ENCODE results near the gene TOPORS. TPM values are rescaled to one million over a fixed set of nuclear protein-coding genes. Genes with fewer than 3 reads are reported as not detected.

The TOPORS gene
- total RNA-seq, 1 donor from 2014 or later, result 15.1 TPM

DNA sequence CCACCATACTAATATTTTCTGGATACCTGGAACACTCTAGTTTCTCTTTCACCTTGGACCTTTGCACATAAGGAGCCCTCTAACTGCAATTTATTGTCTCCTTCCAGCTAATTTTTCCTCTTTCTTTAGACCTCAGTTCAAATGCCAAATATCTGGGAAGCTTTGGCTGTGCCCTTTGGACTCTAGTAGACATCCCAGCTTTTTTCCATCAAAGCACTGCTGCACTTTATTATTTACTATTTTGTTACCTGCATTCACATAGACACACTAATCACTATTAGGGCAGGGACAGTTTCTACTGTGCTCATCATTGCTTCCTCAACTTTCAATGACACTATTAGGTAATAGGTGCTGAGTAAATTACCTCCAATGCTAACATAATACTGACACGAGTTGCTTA, 28.5 kb downstream of the TOPORS start:
- Histone ChIP-seq H3K36me3 (ENCODE audit: control insufficient read depth in 3 of 3, insufficient read depth in 3 of 3, low read length in 3 of 3) (no peaks in the 10 kb centered on the region), H3K27ac (ENCODE audit: low read depth, low read length) (no peak overlapping the region), H3K9ac (ENCODE audit: low read depth in 1 of 3, low read length in 3 of 3) (no peak overlapping the region), H3K27me3 (ENCODE audit: control insufficient read depth in 3 of 3, insufficient read depth in 3 of 3, low read length in 3 of 3) (no peaks in the 10 kb centered on the region), H3K4me1 (ENCODE audit: control insufficient read depth in 3 of 3, insufficient read depth in 3 of 3, low read length in 3 of 3) (peaks cover 19 to 28% (median 28%) of the 10 kb centered on the region in 3 donors), H3K4me3 (ENCODE audit: low read length in 3 of 3) (no peak overlapping the region), H3K9me3 (ENCODE audit: control insufficient read depth in 3 of 3, low read length in 3 of 3) (no peaks in the 10 kb centered on the region)

DNA sequence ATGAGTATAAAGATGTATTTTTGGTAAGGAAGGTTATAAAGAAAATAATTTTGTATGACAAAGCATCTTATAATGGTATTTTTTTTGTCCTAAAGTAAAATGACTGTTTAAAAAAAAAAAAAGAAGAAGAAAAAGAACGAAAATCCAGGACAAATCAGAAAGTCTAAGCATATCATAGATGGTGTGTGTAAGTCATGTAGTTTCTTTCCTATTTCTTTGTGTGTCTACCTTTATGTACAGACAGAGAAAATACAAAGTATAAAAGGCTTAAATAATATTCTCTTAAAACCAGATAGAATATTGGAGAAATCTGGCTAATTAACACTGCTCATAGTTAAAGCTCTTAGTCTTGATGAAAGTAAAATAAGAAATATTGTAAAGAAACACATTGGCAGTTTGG, 34.1 kb downstream of the TOPORS start:
- Histone ChIP-seq H3K4me3 (ENCODE audit: low read length in 3 of 3) (no peak overlapping the region), H3K36me3 (ENCODE audit: control insufficient read depth in 3 of 3, insufficient read depth in 3 of 3, low read length in 3 of 3) (no peaks in the 10 kb centered on the region), H3K27ac (ENCODE audit: low read depth, low read length) (no peak overlapping the region), H3K27me3 (ENCODE audit: control insufficient read depth in 3 of 3, insufficient read depth in 3 of 3, low read length in 3 of 3) (no peaks in the 10 kb centered on the region), H3K9ac (ENCODE audit: low read depth in 1 of 3, low read length in 3 of 3) (no peak overlapping the region), H3K9me3 (ENCODE audit: control insufficient read depth in 3 of 3, low read length in 3 of 3) (no peaks in the 10 kb centered on the region), H3K4me1 (ENCODE audit: control insufficient read depth in 3 of 3, insufficient read depth in 3 of 3, low read length in 3 of 3) (peaks cover 0 to 4% (median 3%) of the 10 kb centered on the region in 3 donors)

DNA sequence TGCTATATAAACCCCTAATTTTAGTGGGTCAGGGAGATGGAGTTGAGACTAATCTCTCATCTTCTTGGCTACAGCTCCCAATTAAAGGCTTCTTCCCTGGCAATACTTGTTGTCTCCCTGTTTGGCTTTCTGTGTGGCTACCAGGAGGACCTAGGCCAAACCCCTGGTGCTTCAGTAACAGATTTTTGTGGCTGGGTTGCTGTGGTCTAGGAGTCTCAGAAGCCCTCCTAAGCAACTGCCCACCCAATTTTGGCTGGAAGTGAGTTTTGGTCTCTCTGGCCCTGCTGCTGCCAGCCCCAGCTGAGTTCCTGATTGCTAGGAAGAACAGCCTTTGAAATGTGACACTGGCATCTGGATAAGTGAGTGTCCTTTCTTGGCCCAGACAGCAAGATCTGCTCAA, 36.1 kb downstream of the TOPORS start:
- Histone ChIP-seq H3K27me3 (ENCODE audit: control insufficient read depth in 3 of 3, insufficient read depth in 3 of 3, low read length in 3 of 3) (no peaks in the 10 kb centered on the region), H3K4me3 (ENCODE audit: low read length in 3 of 3) (no peak overlapping the region), H3K4me1 (ENCODE audit: control insufficient read depth in 3 of 3, insufficient read depth in 3 of 3, low read length in 3 of 3) (no peaks in the 10 kb centered on the region), H3K27ac (ENCODE audit: low read depth, low read length) (no peak overlapping the region), H3K9me3 (ENCODE audit: control insufficient read depth in 3 of 3, low read length in 3 of 3) (no peaks in the 10 kb centered on the region), H3K9ac (ENCODE audit: low read depth in 1 of 3, low read length in 3 of 3) (no peak overlapping the region), H3K36me3 (ENCODE audit: control insufficient read depth in 3 of 3, insufficient read depth in 3 of 3, low read length in 3 of 3) (no peaks in the 10 kb centered on the region)

DNA sequence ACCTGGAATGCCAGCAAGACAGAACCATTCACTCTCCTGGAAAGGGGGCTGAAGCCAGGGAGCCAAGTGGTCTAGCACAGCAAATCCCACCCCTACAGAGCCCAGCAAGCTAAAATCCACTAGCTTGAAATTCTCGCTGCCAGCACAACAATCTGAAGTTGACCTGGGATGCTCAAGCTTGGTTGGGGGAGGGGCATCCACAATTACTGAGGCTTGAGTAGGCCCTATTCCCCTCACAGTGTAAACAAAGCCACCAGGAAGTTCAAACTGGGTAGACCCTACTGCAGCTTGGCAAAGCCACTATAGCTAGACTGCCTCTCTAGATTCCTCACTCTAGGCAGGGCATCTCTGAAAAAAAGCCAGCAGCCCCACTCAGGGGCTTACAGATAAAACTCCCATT, 43.7 kb downstream of the TOPORS start:
- Histone ChIP-seq H3K27me3 (ENCODE audit: control insufficient read depth in 3 of 3, insufficient read depth in 3 of 3, low read length in 3 of 3) (no peaks in the 10 kb centered on the region), H3K36me3 (ENCODE audit: control insufficient read depth in 3 of 3, insufficient read depth in 3 of 3, low read length in 3 of 3) (peaks cover 0 to 1% (median 0%) of the 10 kb centered on the region in 3 donors), H3K27ac (ENCODE audit: low read depth, low read length) (no peak overlapping the region), H3K4me3 (ENCODE audit: low read length in 3 of 3) (no peak overlapping the region), H3K9me3 (ENCODE audit: control insufficient read depth in 3 of 3, low read length in 3 of 3) (no peaks in the 10 kb centered on the region), H3K4me1 (ENCODE audit: control insufficient read depth in 3 of 3, insufficient read depth in 3 of 3, low read length in 3 of 3) (no peaks in the 10 kb centered on the region), H3K9ac (ENCODE audit: low read depth in 1 of 3, low read length in 3 of 3) (no peak overlapping the region)

DNA sequence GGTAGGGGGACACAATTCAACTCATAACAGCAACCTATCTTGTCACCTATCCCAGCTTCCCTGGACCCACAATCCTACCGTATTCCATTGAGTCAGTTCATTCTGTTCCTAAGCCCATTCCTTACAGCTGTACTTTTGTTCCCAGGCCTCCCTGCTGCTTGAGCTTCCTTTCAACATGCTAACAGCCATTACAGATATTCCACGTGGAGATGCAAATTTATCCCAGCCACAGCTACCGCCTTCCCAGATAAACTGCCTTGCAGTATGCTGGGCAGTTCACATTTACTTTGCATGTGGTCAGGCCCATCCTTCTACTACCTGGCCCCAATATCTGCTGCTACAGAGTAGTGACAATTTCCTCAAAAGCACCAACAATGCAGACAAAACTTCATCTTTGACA, 49.4 kb downstream of the TOPORS start:
- peaks cover 0 to 11% (median 4%) of the 10 kb centered on the region in 3 donors for H3K36me3 ChIP-seq (ENCODE audit: control insufficient read depth in 3 of 3, insufficient read depth in 3 of 3, low read length in 3 of 3)
- H3K9ac ChIP-seq (ENCODE audit: low read depth in 1 of 3, low read length in 3 of 3), result no peak overlapping the region
- no peaks in the 10 kb centered on the region for H3K9me3 ChIP-seq (ENCODE audit: control insufficient read depth in 3 of 3, low read length in 3 of 3)
- no peak overlapping the region for H3K4me3 ChIP-seq (ENCODE audit: low read length in 3 of 3)
- H3K27ac ChIP-seq (ENCODE audit: low read depth, low read length), result no peak overlapping the region
- no peaks in the 10 kb centered on the region for H3K27me3 ChIP-seq (ENCODE audit: control insufficient read depth in 3 of 3, insufficient read depth in 3 of 3, low read length in 3 of 3)
- no peaks in the 10 kb centered on the region for H3K4me1 ChIP-seq (ENCODE audit: control insufficient read depth in 3 of 3, insufficient read depth in 3 of 3, low read length in 3 of 3)

DNA sequence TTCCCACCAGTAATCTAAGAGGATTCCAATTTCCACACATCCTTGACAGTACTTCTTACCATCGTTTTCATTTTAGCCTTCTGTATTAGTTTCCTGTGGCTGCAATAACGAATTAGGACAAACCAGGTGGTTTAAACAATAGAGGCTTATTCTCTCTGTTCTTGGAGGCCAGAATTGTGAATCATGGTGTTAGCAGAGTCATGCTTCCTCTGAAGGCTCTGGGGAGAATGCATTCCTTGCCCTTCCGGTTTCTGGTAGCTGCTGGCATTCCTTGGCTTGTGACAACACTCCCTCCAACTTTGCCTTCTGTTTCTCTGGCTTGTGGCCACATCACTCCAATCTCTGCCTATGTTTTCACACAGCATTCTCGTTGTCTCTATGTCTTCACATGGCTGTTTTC, 49.9 kb downstream of the TOPORS start:
- Histone ChIP-seq H3K4me3 (ENCODE audit: low read length in 3 of 3) (no peak overlapping the region), H3K27ac (ENCODE audit: low read depth, low read length) (no peak overlapping the region), H3K9me3 (ENCODE audit: control insufficient read depth in 3 of 3, low read length in 3 of 3) (no peaks in the 10 kb centered on the region), H3K9ac (ENCODE audit: low read depth in 1 of 3, low read length in 3 of 3) (no peak overlapping the region), H3K27me3 (ENCODE audit: control insufficient read depth in 3 of 3, insufficient read depth in 3 of 3, low read length in 3 of 3) (no peaks in the 10 kb centered on the region), H3K4me1 (ENCODE audit: control insufficient read depth in 3 of 3, insufficient read depth in 3 of 3, low read length in 3 of 3) (no peaks in the 10 kb centered on the region), H3K36me3 (ENCODE audit: control insufficient read depth in 3 of 3, insufficient read depth in 3 of 3, low read length in 3 of 3) (peaks cover 0 to 14% (median 4%) of the 10 kb centered on the region in 3 donors)

DNA sequence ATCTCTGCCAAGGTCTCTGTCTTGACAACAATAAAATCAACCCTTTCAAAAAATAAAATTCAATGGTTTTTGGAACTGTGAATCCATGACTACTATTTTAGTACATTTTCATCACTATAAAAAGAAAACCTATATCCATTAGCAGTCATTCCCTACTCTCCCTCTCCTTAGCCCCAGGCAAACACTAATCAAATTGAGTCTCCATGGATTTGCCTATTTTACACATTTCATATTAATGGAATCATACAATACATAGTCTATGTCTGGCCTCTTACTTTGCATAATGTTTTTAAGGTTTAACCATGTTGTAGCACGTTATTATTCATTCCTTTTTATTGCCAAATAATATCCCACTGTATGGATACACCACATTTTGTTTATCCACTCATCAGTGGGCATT, 50.5 kb downstream of the TOPORS start:
- Histone ChIP-seq H3K36me3 (ENCODE audit: control insufficient read depth in 3 of 3, insufficient read depth in 3 of 3, low read length in 3 of 3) (peaks cover 0 to 16% (median 4%) of the 10 kb centered on the region in 3 donors), H3K27ac (ENCODE audit: low read depth, low read length) (no peak overlapping the region), H3K27me3 (ENCODE audit: control insufficient read depth in 3 of 3, insufficient read depth in 3 of 3, low read length in 3 of 3) (no peaks in the 10 kb centered on the region), H3K4me3 (ENCODE audit: low read length in 3 of 3) (no peak overlapping the region), H3K4me1 (ENCODE audit: control insufficient read depth in 3 of 3, insufficient read depth in 3 of 3, low read length in 3 of 3) (no peaks in the 10 kb centered on the region), H3K9me3 (ENCODE audit: control insufficient read depth in 3 of 3, low read length in 3 of 3) (no peaks in the 10 kb centered on the region), H3K9ac (ENCODE audit: low read depth in 1 of 3, low read length in 3 of 3) (no peak overlapping the region)

DNA sequence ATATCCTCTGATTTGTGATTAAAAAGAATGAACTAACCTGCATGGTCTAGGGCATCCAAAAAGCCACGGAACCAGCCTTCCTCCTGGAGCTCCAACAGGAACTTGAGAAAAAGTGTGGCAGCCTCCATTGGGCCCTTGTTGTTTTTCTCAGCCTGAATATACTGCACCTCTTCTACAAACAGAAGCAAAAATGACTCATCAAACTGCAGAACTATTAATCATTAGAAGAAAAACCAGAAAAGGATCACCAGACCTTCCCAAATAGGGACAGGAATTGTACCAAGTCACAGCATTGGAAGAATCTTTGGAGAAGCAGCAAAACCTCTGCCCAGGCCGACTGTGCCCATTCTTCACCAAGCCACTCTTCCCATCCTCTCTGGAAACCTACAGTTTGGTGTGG, 51.6 kb downstream of the TOPORS start:
- Histone ChIP-seq H3K9me3 (ENCODE audit: control insufficient read depth in 3 of 3, low read length in 3 of 3) (no peaks in the 10 kb centered on the region), H3K36me3 (ENCODE audit: control insufficient read depth in 3 of 3, insufficient read depth in 3 of 3, low read length in 3 of 3) (peaks cover 0 to 19% (median 4%) of the 10 kb centered on the region in 3 donors), H3K4me1 (ENCODE audit: control insufficient read depth in 3 of 3, insufficient read depth in 3 of 3, low read length in 3 of 3) (no peaks in the 10 kb centered on the region), H3K4me3 (ENCODE audit: low read length in 3 of 3) (no peak overlapping the region), H3K27me3 (ENCODE audit: control insufficient read depth in 3 of 3, insufficient read depth in 3 of 3, low read length in 3 of 3) (no peaks in the 10 kb centered on the region), H3K27ac (ENCODE audit: low read depth, low read length) (no peak overlapping the region), H3K9ac (ENCODE audit: low read depth in 1 of 3, low read length in 3 of 3) (no peak overlapping the region)

DNA sequence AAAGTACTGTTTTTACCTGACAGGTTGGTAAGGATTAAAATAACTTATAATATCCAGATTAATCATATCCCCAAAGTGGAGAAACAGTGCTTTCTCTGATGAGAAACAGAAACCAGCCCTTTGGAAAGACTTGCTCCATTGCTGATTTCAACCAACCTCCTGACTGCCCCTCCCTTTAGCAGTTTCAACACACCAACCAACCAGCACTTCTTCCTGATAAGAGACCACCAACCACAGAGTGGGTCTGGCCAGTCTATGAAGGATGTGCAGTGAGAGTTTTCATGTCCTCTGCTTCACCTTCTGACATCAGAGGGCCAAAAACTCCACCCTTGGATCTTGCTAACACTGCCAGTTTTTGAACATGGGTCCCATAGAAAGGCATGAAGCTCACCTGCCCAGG, 54.5 kb downstream of the TOPORS start:
- Histone ChIP-seq H3K27ac (ENCODE audit: low read depth, low read length) (no peak overlapping the region), H3K27me3 (ENCODE audit: control insufficient read depth in 3 of 3, insufficient read depth in 3 of 3, low read length in 3 of 3) (no peaks in the 10 kb centered on the region), H3K4me3 (ENCODE audit: low read length in 3 of 3) (no peak overlapping the region), H3K4me1 (ENCODE audit: control insufficient read depth in 3 of 3, insufficient read depth in 3 of 3, low read length in 3 of 3) (no peaks in the 10 kb centered on the region), H3K9me3 (ENCODE audit: control insufficient read depth in 3 of 3, low read length in 3 of 3) (no peaks in the 10 kb centered on the region), H3K9ac (ENCODE audit: low read depth in 1 of 3, low read length in 3 of 3) (no peak overlapping the region), H3K36me3 (ENCODE audit: control insufficient read depth in 3 of 3, insufficient read depth in 3 of 3, low read length in 3 of 3) (peaks cover 0 to 19% (median 4%) of the 10 kb centered on the region in 3 donors)

DNA sequence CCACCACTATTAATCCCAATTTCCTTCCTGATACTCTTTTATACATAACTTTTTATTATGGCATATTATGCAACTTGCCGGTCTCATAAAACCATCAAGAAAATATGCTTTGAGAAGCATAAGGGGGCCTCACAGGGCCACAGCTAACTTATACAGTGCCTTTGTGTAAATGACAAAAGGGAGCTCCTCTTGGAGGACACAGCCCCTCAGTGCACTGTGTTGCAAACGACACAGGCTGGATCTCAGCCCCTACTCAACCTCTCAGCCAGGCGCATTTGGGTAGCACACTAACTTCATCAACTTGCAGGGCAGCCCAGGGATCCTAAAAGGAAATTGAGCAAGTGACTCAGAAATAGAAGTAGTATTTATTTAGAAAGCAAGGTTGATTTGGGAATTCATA, 61.8 kb downstream of the TOPORS start:
- H3K36me3 ChIP-seq (ENCODE audit: control insufficient read depth in 3 of 3, insufficient read depth in 3 of 3, low read length in 3 of 3), result peaks cover 9 to 35% (median 29%) of the 10 kb centered on the region in 3 donors
- no peak overlapping the region for H3K4me3 ChIP-seq (ENCODE audit: low read length in 3 of 3)
- no peaks in the 10 kb centered on the region for H3K27me3 ChIP-seq (ENCODE audit: control insufficient read depth in 3 of 3, insufficient read depth in 3 of 3, low read length in 3 of 3)
- H3K9me3 ChIP-seq (ENCODE audit: control insufficient read depth in 3 of 3, low read length in 3 of 3), result no peaks in the 10 kb centered on the region
- H3K4me1 ChIP-seq (ENCODE audit: control insufficient read depth in 3 of 3, insufficient read depth in 3 of 3, low read length in 3 of 3), result no peaks in the 10 kb centered on the region
- H3K27ac ChIP-seq (ENCODE audit: low read depth, low read length), result no peak overlapping the region
- H3K9ac ChIP-seq (ENCODE audit: low read depth in 1 of 3, low read length in 3 of 3), result no peak overlapping the region
